ENCODE measurements around the gene RGS6.

DNA sequence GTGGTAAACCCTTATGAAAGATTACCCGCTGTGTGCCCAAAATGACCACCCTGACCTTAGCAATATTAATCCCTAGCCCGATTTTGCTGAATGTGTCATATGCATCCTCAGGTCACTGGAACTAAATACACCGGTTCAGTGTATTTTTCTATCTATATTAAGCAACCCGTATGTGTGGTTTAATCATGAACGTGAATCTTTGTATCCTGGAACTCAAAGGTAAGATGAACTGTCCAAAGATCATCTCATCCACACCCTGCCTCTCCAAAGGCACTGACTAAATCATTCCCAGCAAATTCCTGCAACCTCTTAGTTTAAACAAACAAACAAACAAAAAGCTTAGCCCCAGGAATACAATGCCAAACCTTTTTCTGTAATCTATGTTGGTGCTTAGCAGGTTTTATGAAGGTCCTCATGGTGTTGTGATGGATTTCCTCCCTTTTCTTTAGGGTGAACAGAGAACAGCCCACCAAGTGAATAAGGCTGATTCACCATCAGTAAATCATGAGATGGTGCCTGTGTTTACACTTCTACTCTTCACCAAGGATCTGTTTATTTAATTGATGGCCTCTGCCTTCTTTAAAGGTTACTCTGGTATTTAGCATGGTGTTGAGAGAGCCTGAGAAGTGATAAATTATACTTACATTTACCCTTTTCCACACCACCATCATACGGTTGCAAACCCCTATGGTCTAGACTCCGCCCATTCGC, 663.1 kb downstream of the RGS6 start:
- TF ChIP-seq, protein P1, sequence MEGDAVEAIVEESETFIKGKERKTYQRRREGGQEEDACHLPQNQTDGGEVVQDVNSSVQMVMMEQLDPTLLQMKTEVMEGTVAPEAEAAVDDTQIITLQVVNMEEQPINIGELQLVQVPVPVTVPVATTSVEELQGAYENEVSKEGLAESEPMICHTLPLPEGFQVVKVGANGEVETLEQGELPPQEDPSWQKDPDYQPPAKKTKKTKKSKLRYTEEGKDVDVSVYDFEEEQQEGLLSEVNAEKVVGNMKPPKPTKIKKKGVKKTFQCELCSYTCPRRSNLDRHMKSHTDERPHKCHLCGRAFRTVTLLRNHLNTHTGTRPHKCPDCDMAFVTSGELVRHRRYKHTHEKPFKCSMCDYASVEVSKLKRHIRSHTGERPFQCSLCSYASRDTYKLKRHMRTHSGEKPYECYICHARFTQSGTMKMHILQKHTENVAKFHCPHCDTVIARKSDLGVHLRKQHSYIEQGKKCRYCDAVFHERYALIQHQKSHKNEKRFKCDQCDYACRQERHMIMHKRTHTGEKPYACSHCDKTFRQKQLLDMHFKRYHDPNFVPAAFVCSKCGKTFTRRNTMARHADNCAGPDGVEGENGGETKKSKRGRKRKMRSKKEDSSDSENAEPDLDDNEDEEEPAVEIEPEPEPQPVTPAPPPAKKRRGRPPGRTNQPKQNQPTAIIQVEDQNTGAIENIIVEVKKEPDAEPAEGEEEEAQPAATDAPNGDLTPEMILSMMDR (IDR thresholded peaks at IDR 0.05; ENCODE audit: low read depth, low read length, poor library complexity, severe bottlenecking), result no peak
- no peak for TF ChIP-seq EZH2phosphoT487 (IDR thresholded peaks at IDR 0.05; ENCODE audit: borderline replicate concordance, low read length)

All from DOHH2 (cell line).